ENCODE data around the gene PRDM15. TPM values are rescaled to one million over a fixed set of nuclear protein-coding genes. Genes with fewer than 3 reads are reported as not detected.

The PRDM15 gene
- total and polyA plus RNA-seq, 4 donors: 1.2 to 5.7 (median 2.1) TPM

GRCh38 chr21:41887667-41888066 lies 8.5 kb upstream of the PRDM15 start (continued):
- no peak for TF ChIP-seq CTCF (IDR thresholded peaks at IDR 0.05; ENCODE audit: low read depth, low read length, missing input control)

GRCh38 chr21:41886328-41886727 lies 7.2 kb upstream of the PRDM15 start:
- H3K27me3 ChIP-seq (ENCODE audit: control insufficient read depth in 4 of 4, insufficient read depth in 4 of 4, low read length in 3 of 4): no peaks in the 10 kb centered on the region
- H3K36me3 ChIP-seq (ENCODE audit: control insufficient read depth in 4 of 4, insufficient read depth in 3 of 4, low read depth in 1 of 4, low read length in 3 of 4): peaks cover 0 to 6% (median 2%) of the 10 kb centered on the region in 4 donors
- TF ChIP-seq RXRA (IDR thresholded peaks at IDR 0.05) (no peak), HNF4A (conservative IDR thresholded peaks at IDR 0.05) (no peak), ATF3 (IDR thresholded peaks at IDR 0.05) (no peak), MAX (IDR thresholded peaks at IDR 0.05) (no peak), NR2F2 (IDR thresholded peaks at IDR 0.05) (no peak), HNF4G (IDR thresholded peaks at IDR 0.05) (no peak), ZBTB33 (IDR thresholded peaks at IDR 0.05) (no peak), FOXA1 (IDR thresholded peaks at IDR 0.05) (no peak), CTCF (IDR thresholded peaks at IDR 0.05; ENCODE audit: low read depth, low read length, missing input control) (no peak), REST (IDR thresholded peaks at IDR 0.05) (no peak), EGR1 (IDR thresholded peaks at IDR 0.05; ENCODE audit: low read depth in 2 of 2) (no peak), GABPA (IDR thresholded peaks at IDR 0.05 in 1 of 2, conservative IDR thresholded peaks at IDR 0.05 in 1 of 2) (no peak), JUND (IDR thresholded peaks at IDR 0.05) (no peak), SP1 (IDR thresholded peaks at IDR 0.05) (no peak), FOXA2 (IDR thresholded peaks at IDR 0.05) (no peak), TAF1 (conservative IDR thresholded peaks at IDR 0.05) (no peak), YY1 (IDR thresholded peaks at IDR 0.05) (no peak)
- H3K4me3 ChIP-seq (ENCODE audit: low read depth in 1 of 3, low read length in 3 of 3): no peak overlapping the region
- no peaks in the 10 kb centered on the region for H3K4me1 ChIP-seq (ENCODE audit: control insufficient read depth in 4 of 4, insufficient read depth in 4 of 4, low read length in 3 of 4)
- no peak overlapping the region for H3K9ac ChIP-seq (ENCODE audit: low read depth in 1 of 2, low read length in 2 of 2)
- no peak for DNase-seq (ENCODE audit: low spot score)
- no peaks in the 10 kb centered on the region for H3K9me3 ChIP-seq (ENCODE audit: control insufficient read depth in 4 of 4, low read length in 3 of 4)
- WGBS: 94% methylated on average over 7 of the region's 7 CpGs
- H3K27ac ChIP-seq (ENCODE audit: low read depth in 1 of 2, low read length in 2 of 2): no peak overlapping the region

Measured in liver (tissue), 9 donors.